ENCODE data around the gene NLRP5. TPM values are rescaled to one million over a fixed set of nuclear protein-coding genes. Genes with fewer than 3 reads are reported as not detected.

Gene NLRP5
- total RNA-seq, 1 experiment from 2014 or later, result not detected

GRCh38 chr19:56089344-56089743 lies 102.8 kb downstream of the NLRP5 start:
- Mint-ChIP-seq H3K27me3 (ENCODE audit: insufficient read depth, unreplicated experiment) (no peaks in the 10 kb centered on the region), H3K36me3 (ENCODE audit: insufficient read depth, unreplicated experiment) (peaks cover 77% of the 10 kb centered on the region), H3K4me1 (ENCODE audit: low read depth, unreplicated experiment) (no peaks in the 10 kb centered on the region), H3K27ac (ENCODE audit: unreplicated experiment) (no peak overlapping the region), H3K9me3 (ENCODE audit: unreplicated experiment) (no peaks in the 10 kb centered on the region), H3K4me3 (ENCODE audit: unreplicated experiment) (no peak overlapping the region)
- no peak overlapping the region for H3K4me3 ChIP-seq (ENCODE audit: low read depth, low read length)
- ChIA-PET POLR2A (interaction anchor here (0.6 kb wide), 1 partner anchor 62 kb away, joined by 3 read pairs; no protein-coding TSS in a partner anchor), CTCF (no interaction called here)
- no peaks in the 10 kb centered on the region for H3K27me3 ChIP-seq (replicated peaks; ENCODE audit: control insufficient read depth, insufficient read depth, low read length)
- H3K4me1 ChIP-seq, result no peaks in the 10 kb centered on the region
- intact Hi-C loops (cut with micrococcal nuclease; ENCODE audit: unreplicated experiment), result no loop called here
- DNase-seq, result no peak
- BruUV-seq (replicated peaks), result no TSS peak
- H3K9me3 ChIP-seq, result no peaks in the 10 kb centered on the region
- H3K36me3 ChIP-seq (ENCODE audit: control insufficient read depth, insufficient read depth, low read length), result peaks cover 4% of the 10 kb centered on the region
- TF ChIP-seq, protein P1, sequence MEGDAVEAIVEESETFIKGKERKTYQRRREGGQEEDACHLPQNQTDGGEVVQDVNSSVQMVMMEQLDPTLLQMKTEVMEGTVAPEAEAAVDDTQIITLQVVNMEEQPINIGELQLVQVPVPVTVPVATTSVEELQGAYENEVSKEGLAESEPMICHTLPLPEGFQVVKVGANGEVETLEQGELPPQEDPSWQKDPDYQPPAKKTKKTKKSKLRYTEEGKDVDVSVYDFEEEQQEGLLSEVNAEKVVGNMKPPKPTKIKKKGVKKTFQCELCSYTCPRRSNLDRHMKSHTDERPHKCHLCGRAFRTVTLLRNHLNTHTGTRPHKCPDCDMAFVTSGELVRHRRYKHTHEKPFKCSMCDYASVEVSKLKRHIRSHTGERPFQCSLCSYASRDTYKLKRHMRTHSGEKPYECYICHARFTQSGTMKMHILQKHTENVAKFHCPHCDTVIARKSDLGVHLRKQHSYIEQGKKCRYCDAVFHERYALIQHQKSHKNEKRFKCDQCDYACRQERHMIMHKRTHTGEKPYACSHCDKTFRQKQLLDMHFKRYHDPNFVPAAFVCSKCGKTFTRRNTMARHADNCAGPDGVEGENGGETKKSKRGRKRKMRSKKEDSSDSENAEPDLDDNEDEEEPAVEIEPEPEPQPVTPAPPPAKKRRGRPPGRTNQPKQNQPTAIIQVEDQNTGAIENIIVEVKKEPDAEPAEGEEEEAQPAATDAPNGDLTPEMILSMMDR (IDR thresholded peaks at IDR 0.05; ENCODE audit: insufficient read depth in 1 of 2, low read depth in 1 of 2, low read length in 1 of 2, severe bottlenecking in 1 of 2, unreplicated experiment in 1 of 2), result no peak

GRCh38 chr19:56091066-56091490 lies 104.5 kb downstream of the NLRP5 start:
- H3K4me3 ChIP-seq (ENCODE audit: low read depth, low read length), result no peak overlapping the region
- CTCF ChIA-PET, result interaction anchor here (1.1 kb wide), 1 partner anchor 25 kb away, joined by 4 read pairs; no protein-coding TSS in a partner anchor

GRCh38 chr19:56091751-56092546 lies 105.4 kb downstream of the NLRP5 start:
- TF ChIP-seq, protein P1 (IDR thresholded peaks at IDR 0.05; ENCODE audit: insufficient read depth in 1 of 2, low read depth in 1 of 2, low read length in 1 of 2, severe bottlenecking in 1 of 2, unreplicated experiment in 1 of 2), result no peak
- no peaks in the 10 kb centered on the region for H3K27me3 ChIP-seq (replicated peaks; ENCODE audit: control insufficient read depth, insufficient read depth, low read length)
- POLR2A ChIA-PET, result no interaction called here
- H3K9me3 ChIP-seq, result no peaks in the 10 kb centered on the region
- no peaks in the 10 kb centered on the region for H3K4me1 ChIP-seq
- Mint-ChIP-seq H3K9me3 (ENCODE audit: unreplicated experiment) (no peaks in the 10 kb centered on the region), H3K36me3 (ENCODE audit: insufficient read depth, unreplicated experiment) (peaks cover 74% of the 10 kb centered on the region), H3K27ac (ENCODE audit: unreplicated experiment) (no peak overlapping the region), H3K4me3 (ENCODE audit: unreplicated experiment) (no peak overlapping the region), H3K4me1 (ENCODE audit: low read depth, unreplicated experiment) (no peaks in the 10 kb centered on the region), H3K27me3 (ENCODE audit: insufficient read depth, unreplicated experiment) (no peaks in the 10 kb centered on the region)
- CTCF ChIA-PET, result interaction anchor here (1.1 kb wide), 1 partner anchor 26 kb away, joined by 4 read pairs; no protein-coding TSS in a partner anchor
- H3K36me3 ChIP-seq (ENCODE audit: control insufficient read depth, insufficient read depth, low read length), result peaks cover 1% of the 10 kb centered on the region
- no peak overlapping the region for H3K4me3 ChIP-seq (ENCODE audit: low read depth, low read length)
- intact Hi-C loops (cut with micrococcal nuclease; ENCODE audit: unreplicated experiment), result no loop called here
- DNase-seq, result no peak
- no TSS peak for BruUV-seq (replicated peaks)

More at GRCh38 chr19:56091066-56091490, 104.5 kb downstream of the NLRP5 start:
- DNase-seq, result no peak
- intact Hi-C loops (cut with micrococcal nuclease; ENCODE audit: unreplicated experiment), result no loop called here
- Histone ChIP-seq H3K27me3 (replicated peaks; ENCODE audit: control insufficient read depth, insufficient read depth, low read length) (no peaks in the 10 kb centered on the region), H3K9me3 (no peaks in the 10 kb centered on the region), H3K36me3 (ENCODE audit: control insufficient read depth, insufficient read depth, low read length) (peaks cover 1% of the 10 kb centered on the region), H3K4me1 (no peaks in the 10 kb centered on the region)
- Mint-ChIP-seq H3K9me3 (ENCODE audit: unreplicated experiment) (no peaks in the 10 kb centered on the region), H3K4me1 (ENCODE audit: low read depth, unreplicated experiment) (no peaks in the 10 kb centered on the region), H3K27me3 (ENCODE audit: insufficient read depth, unreplicated experiment) (no peaks in the 10 kb centered on the region), H3K27ac (ENCODE audit: unreplicated experiment) (no peak overlapping the region), H3K4me3 (ENCODE audit: unreplicated experiment) (no peak overlapping the region), H3K36me3 (ENCODE audit: insufficient read depth, unreplicated experiment) (peaks cover 76% of the 10 kb centered on the region)
- TF ChIP-seq, protein P1 (IDR thresholded peaks at IDR 0.05; ENCODE audit: insufficient read depth in 1 of 2, low read depth in 1 of 2, low read length in 1 of 2, severe bottlenecking in 1 of 2, unreplicated experiment in 1 of 2), result no peak
- no TSS peak for BruUV-seq (replicated peaks)
- POLR2A ChIA-PET, result no interaction called here

Data from Caco-2 (cell line).